Hepatocyte (in vitro differentiated cells): ENCODE data around the gene ABO.

Source experiments
- EZH2 ChIP-seq: fragments of 200-600 bp; sonication (generic); IDR thresholded peaks from 2 replicates; pipeline ENCODE4 v1.6.1; 2016; ENCODE audit warnings: antibody characterized with exemption, mild to moderate bottlenecking, borderline replicate concordance
- EZH2phosphoT487 ChIP-seq: fragments of 200-600 bp; sonication (generic); IDR thresholded peaks from one replicate; pipeline ENCODE4 v1.6.1; 2018; ENCODE audit warnings: antibody characterized with exemption, mild to moderate bottlenecking, low read depth, moderate library complexity; ENCODE audit not compliant: unreplicated experiment, severe bottlenecking
- TF ChIP-seq, protein P1 (sequence below): fragments of 200-600 bp; sonication (generic); IDR thresholded peaks from 2 replicates; pipeline ENCODE4 v1.5.1; 2016; ENCODE audit warnings: antibody characterized with exemption, mild to moderate bottlenecking; ENCODE audit not compliant: poor library complexity

DNA sequence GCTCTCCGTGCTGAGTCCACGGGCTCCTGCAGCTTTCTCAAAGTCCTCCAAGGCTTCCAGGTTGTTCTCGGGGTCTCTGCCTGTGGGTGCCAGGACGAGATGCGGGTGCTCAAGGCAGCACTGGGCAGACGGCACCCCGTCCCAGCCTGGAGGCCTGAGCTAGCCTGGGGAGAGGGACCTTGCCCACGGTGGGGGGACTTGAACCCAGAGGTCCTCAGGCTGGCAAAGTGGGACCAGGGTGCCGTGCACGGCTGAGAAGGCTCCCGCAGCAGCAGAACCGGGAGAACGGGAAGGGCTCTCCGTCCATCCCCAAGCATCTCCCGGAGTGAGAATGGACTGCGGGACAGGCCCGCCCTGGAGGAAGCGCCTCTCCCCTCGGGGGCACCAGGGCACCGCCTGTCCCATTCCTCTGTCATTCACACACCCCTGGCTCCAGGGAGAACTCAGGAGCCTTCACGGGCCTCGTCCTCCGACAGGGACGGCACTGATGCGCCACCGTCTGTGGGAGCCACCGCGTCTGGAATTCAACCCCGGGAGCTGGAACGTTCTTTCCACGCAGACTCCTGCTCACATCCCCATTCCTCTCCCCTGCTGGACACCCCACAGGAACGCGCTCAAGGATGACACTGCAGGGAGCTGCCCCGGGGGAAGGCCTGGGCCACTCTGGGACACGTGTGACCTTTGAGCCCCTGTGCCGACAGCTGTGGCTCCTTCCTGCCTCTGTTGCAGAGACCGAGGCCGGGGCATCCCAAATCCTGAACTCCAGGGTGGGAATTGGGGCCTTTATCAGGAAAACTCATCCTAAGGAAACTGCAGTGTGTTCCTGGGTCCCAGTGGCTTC lies 49.6 kb downstream of the ABO start:
- TF ChIP-seq, protein P1, sequence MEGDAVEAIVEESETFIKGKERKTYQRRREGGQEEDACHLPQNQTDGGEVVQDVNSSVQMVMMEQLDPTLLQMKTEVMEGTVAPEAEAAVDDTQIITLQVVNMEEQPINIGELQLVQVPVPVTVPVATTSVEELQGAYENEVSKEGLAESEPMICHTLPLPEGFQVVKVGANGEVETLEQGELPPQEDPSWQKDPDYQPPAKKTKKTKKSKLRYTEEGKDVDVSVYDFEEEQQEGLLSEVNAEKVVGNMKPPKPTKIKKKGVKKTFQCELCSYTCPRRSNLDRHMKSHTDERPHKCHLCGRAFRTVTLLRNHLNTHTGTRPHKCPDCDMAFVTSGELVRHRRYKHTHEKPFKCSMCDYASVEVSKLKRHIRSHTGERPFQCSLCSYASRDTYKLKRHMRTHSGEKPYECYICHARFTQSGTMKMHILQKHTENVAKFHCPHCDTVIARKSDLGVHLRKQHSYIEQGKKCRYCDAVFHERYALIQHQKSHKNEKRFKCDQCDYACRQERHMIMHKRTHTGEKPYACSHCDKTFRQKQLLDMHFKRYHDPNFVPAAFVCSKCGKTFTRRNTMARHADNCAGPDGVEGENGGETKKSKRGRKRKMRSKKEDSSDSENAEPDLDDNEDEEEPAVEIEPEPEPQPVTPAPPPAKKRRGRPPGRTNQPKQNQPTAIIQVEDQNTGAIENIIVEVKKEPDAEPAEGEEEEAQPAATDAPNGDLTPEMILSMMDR = no peak
- TF ChIP-seq EZH2phosphoT487 (no peak), EZH2 (no peak)
